Measurements from ENCODE around the gene CYSLTR1.
"Not testable (repeated sequence)": the region's sequence is repeated elsewhere in the genome, so short reads cannot be mapped to it uniquely, and the experiment has no call there.

The CYSLTR1 gene

GRCh38 chrX:78327370-78328086 lies at the start of gene CYSLTR1:
Gene CYSLTR1 (minus strand): TSS chrX:78327611. CDS start chrX:78273746, 53,865 bp downstream.
- no peak for DNase-seq (ENCODE audit: low read depth in 2 of 2)

- no peak for DNase-seq (ENCODE audit: low read depth in 2 of 2)
These were observed 49.8 kb upstream of the CYSLTR1 start for GRCh38 chrX:78377186-78377585.

GRCh38 chrX:78375894-78376293 lies 48.5 kb upstream of the CYSLTR1 start:
- DNase-seq (ENCODE audit: low read depth in 2 of 2) = no peak

- DNase-seq (ENCODE audit: low read depth in 2 of 2) = no peak
These were observed 39.2 kb upstream of the CYSLTR1 start for GRCh38 chrX:78366576-78366975.

- no peak for DNase-seq (ENCODE audit: low read depth in 2 of 2)
These were observed 30.1 kb upstream of the CYSLTR1 start for GRCh38 chrX:78357342-78358055.

- DNase-seq (ENCODE audit: low read depth in 2 of 2) = no peak
These were observed 6.1 kb upstream of the CYSLTR1 start for GRCh38 chrX:78333521-78333920.

GRCh38 chrX:78331708-78332107 lies 4.3 kb upstream of the CYSLTR1 start:
- DNase-seq (ENCODE audit: low read depth in 2 of 2) = no peak

GRCh38 chrX:78330540-78330939 lies 3.1 kb upstream of the CYSLTR1 start:
- DNase-seq (ENCODE audit: low read depth in 2 of 2) = no peak

GRCh38 chrX:78330068-78330467 lies 2.7 kb upstream of the CYSLTR1 start:
- DNase-seq (ENCODE audit: low read depth in 2 of 2) = no peak

GRCh38 chrX:78329486-78329885 lies 2.1 kb upstream of the CYSLTR1 start:
- no peak for DNase-seq (ENCODE audit: low read depth in 2 of 2)

GRCh38 chrX:78326401-78326800 lies 1.0 kb downstream of the CYSLTR1 start:
- no peak for DNase-seq (ENCODE audit: low read depth in 2 of 2)

GRCh38 chrX:78322863-78323262 lies 4.5 kb downstream of the CYSLTR1 start:
- DNase-seq (ENCODE audit: low read depth in 2 of 2) = no peak

- DNase-seq (ENCODE audit: low read depth in 2 of 2) = no peak
These were observed 5.6 kb downstream of the CYSLTR1 start for GRCh38 chrX:78321809-78322208.

GRCh38 chrX:78316265-78316664 lies 11.1 kb downstream of the CYSLTR1 start:
- DNase-seq (ENCODE audit: low read depth in 2 of 2) = no peak

GRCh38 chrX:78315745-78316144 lies 11.7 kb downstream of the CYSLTR1 start:
- DNase-seq (ENCODE audit: low read depth in 2 of 2) = no peak

- no peak for DNase-seq (ENCODE audit: low read depth in 2 of 2)
These were observed 12.8 kb downstream of the CYSLTR1 start for GRCh38 chrX:78314561-78314960.

- no peak for DNase-seq (ENCODE audit: low read depth in 2 of 2)
These were observed 13.9 kb downstream of the CYSLTR1 start for GRCh38 chrX:78313526-78313925.

- no peak for DNase-seq (ENCODE audit: low read depth in 2 of 2)
These were observed 19.7 kb downstream of the CYSLTR1 start for GRCh38 chrX:78307665-78308064.

GRCh38 chrX:78303086-78303485 lies 24.3 kb downstream of the CYSLTR1 start:
- no peak for DNase-seq (ENCODE audit: low read depth in 2 of 2)

GRCh38 chrX:78300933-78301332 lies 26.5 kb downstream of the CYSLTR1 start:
- DNase-seq (ENCODE audit: low read depth in 2 of 2) = not testable (repeated sequence)

- DNase-seq (ENCODE audit: low read depth in 2 of 2) = no peak
These were observed 43.9 kb downstream of the CYSLTR1 start for GRCh38 chrX:78283511-78283910.

- DNase-seq (ENCODE audit: low read depth in 2 of 2) = no peak
These were observed 90.3 kb downstream of the CYSLTR1 start for GRCh38 chrX:78237127-78237526.

- DNase-seq (ENCODE audit: low read depth in 2 of 2) = not testable (repeated sequence)
These were observed 101.4 kb downstream of the CYSLTR1 start for GRCh38 chrX:78226047-78226446.

All from fibroblast of skin of left quadriceps (primary cell).